Measurements from ENCODE around the gene ACTL6B. TPM values are rescaled to one million over a fixed set of nuclear protein-coding genes. Genes with fewer than 3 reads are reported as not detected.

Gene ACTL6B
- total and polyA plus RNA-seq, 2 of the 8 experiments (the other 6 are each of a cell fraction or from before 2014, with no cell fraction given): 2.1 to 4.5 TPM

GRCh38 chr7:100639995-100640516, 16.2 kb downstream of the ACTL6B start:
- ChIA-PET CTCF (ENCODE audit: partially characterized antibody) (interaction anchor here (0.7 to 3.9 kb wide), 9 partner anchors 10 to 235 kb away, joined by 3 to 28 read pairs (median 3); partner anchors contain the start of genes MOSPD3 and SRRT), POLR2A (ENCODE audit: partially characterized antibody) (interaction anchor here (0.6 to 1.2 kb wide), 4 partner anchors 9 to 68 kb away, joined by 3 to 4 read pairs (median 3); no protein-coding TSS in a partner anchor)
- H2BK120ac ChIP-seq (replicated peaks; ENCODE audit: low read depth, low read length): no peak overlapping the region
- H4K20me1 ChIP-seq (replicated peaks in 1 of 2; ENCODE audit: control insufficient read depth in 1 of 2, insufficient read depth in 2 of 2, low read length in 2 of 2): no peaks in the 10 kb centered on the region
- H2BK5ac ChIP-seq (ENCODE audit: low read depth, low read length): 0 out of 2 replicates have a peak overlapping the region, but pooled peaks have one; percentile 24
- H4K8ac ChIP-seq (ENCODE audit: extremely low read depth, insufficient read depth, low read length): no peak overlapping the region
- no peak overlapping the region; the same call in 1 of the 2 replicates for H2AK5ac ChIP-seq (ENCODE audit: low read depth, low read length)
- no peak for TF ChIP-seq CTCF (IDR thresholded peaks at IDR 0.05; ENCODE audit: control extremely low read depth in 1 of 3, insufficient read depth in 1 of 3, low read depth in 1 of 3, low read length in 3 of 3)
- no peak for TF ChIP-seq BCL11A (IDR thresholded peaks at IDR 0.05; ENCODE audit: low read depth in 2 of 2, low read length in 2 of 2)
- TF ChIP-seq SAP30 (IDR thresholded peaks at IDR 0.05; ENCODE audit: insufficient read depth, insufficient replicate concordance, low read length): no peak
- no peak for TF ChIP-seq YY1 (IDR thresholded peaks at IDR 0.05; ENCODE audit: low read depth, low read length)
- no peak overlapping the region for H2BK15ac ChIP-seq (ENCODE audit: low read length)
- no peaks in the 10 kb centered on the region for H3K9me3 ChIP-seq (ENCODE audit: insufficient read depth in 2 of 2, low read depth in 1 of 2, low read length in 1 of 2)
- no peak overlapping the region for H4K5ac ChIP-seq (ENCODE audit: insufficient read length, low read depth, low read length)
- H3K79me1 ChIP-seq (ENCODE audit: low read depth, low read length): no peaks in the 10 kb centered on the region; the same call in 1 of the 2 replicates
- no peaks in the 10 kb centered on the region for H3K27me3 ChIP-seq (replicated peaks in 1 of 4; ENCODE audit: control insufficient read depth in 3 of 4, extremely low read depth in 1 of 4, insufficient read depth in 3 of 4, low read length in 3 of 4)
- peaks cover 2% of the 10 kb centered on the region; the same call in 1 of the 2 replicates for H3K23me2 ChIP-seq (ENCODE audit: low read depth, low read length)
- H3K27ac ChIP-seq (ENCODE audit: low read depth, low read length): no peak overlapping the region
- H3K14ac ChIP-seq (ENCODE audit: insufficient read length): no peak overlapping the region
- no peak overlapping the region for H3K18ac ChIP-seq (ENCODE audit: extremely low read depth, low read length)
- no peak for FAIRE-seq
- H3K9ac ChIP-seq (replicated peaks in 1 of 4; ENCODE audit: extremely low read depth in 1 of 4, low read depth in 3 of 4, low read length in 3 of 4): no peak overlapping the region
- H4K91ac ChIP-seq (replicated peaks; ENCODE audit: insufficient read length, low read length): no peak overlapping the region
- H2AFZ ChIP-seq (ENCODE audit: low read length): no peak overlapping the region
- no peaks in the 10 kb centered on the region for H3K79me2 ChIP-seq (ENCODE audit: control insufficient read depth in 1 of 2, insufficient read depth in 2 of 2, low read length in 2 of 2)
- H3K36me3 ChIP-seq (ENCODE audit: control insufficient read depth in 2 of 4, insufficient read depth in 4 of 4, low read length in 3 of 4): no peaks in the 10 kb centered on the region
- WGBS, 2 experiments (ENCODE audit: extremely low coverage in 1 of 2, insufficient coverage in 1 of 2, insufficient read length in 1 of 2, insufficient replicate concordance in 2 of 2, low coverage in 1 of 2, low lambda C conversion rate in 2 of 2, missing lambda C conversion rate in 1 of 2): 83% methylated on average over 17 of the region's 17 CpGs; no CpG with 5 or more reads in 1 of the 2 experiments
- H3K23ac ChIP-seq (ENCODE audit: insufficient read length): no peak overlapping the region
- no peak overlapping the region for H3K4me2 ChIP-seq (ENCODE audit: insufficient read depth in 1 of 2, low read depth in 2 of 2, low read length in 2 of 2)
- no peak overlapping the region for H2BK20ac ChIP-seq (ENCODE audit: low read length)
- no peak overlapping the region; the same call in 1 of the 2 replicates for H2BK12ac ChIP-seq (ENCODE audit: low read depth, low read length)
- no peak overlapping the region for H3K56ac ChIP-seq (replicated peaks; ENCODE audit: insufficient read length, low read depth, low read length)
- DNase-seq (ENCODE audit: low read depth in 1 of 2, low spot score in 2 of 2): no peak
- peaks cover 0 to 25% (median 16%) of the 10 kb centered on the region in 4 experiments; a peak in 6 of 7 replicates for H3K4me1 ChIP-seq (replicated peaks in 1 of 4; ENCODE audit: control insufficient read depth in 3 of 4, insufficient read depth in 4 of 4, low read length in 3 of 4)
- no peak overlapping the region for H3K4me3 ChIP-seq (ENCODE audit: extremely low read depth in 1 of 4, insufficient read depth in 2 of 4, low read depth in 3 of 4, low read length in 4 of 4)
- no peak overlapping the region for H3K4ac ChIP-seq (replicated peaks; ENCODE audit: insufficient read length, low read depth, low read length)

Data from H1 (cell line).